A204.1 (cell line): ENCODE data around the gene FKBP15.
"Not testable (repeated sequence)": the region's sequence is repeated elsewhere in the genome, so short reads cannot be mapped to it uniquely, and the experiment has no call there.

Experiments
- FAIRE-seq: peaks from 2 replicates; lab custom pipeline; 2012; peaks lifted over from hg19 to GRCh38; lab: Jason Lieb, UNC

FKBP15 gene, protein sequence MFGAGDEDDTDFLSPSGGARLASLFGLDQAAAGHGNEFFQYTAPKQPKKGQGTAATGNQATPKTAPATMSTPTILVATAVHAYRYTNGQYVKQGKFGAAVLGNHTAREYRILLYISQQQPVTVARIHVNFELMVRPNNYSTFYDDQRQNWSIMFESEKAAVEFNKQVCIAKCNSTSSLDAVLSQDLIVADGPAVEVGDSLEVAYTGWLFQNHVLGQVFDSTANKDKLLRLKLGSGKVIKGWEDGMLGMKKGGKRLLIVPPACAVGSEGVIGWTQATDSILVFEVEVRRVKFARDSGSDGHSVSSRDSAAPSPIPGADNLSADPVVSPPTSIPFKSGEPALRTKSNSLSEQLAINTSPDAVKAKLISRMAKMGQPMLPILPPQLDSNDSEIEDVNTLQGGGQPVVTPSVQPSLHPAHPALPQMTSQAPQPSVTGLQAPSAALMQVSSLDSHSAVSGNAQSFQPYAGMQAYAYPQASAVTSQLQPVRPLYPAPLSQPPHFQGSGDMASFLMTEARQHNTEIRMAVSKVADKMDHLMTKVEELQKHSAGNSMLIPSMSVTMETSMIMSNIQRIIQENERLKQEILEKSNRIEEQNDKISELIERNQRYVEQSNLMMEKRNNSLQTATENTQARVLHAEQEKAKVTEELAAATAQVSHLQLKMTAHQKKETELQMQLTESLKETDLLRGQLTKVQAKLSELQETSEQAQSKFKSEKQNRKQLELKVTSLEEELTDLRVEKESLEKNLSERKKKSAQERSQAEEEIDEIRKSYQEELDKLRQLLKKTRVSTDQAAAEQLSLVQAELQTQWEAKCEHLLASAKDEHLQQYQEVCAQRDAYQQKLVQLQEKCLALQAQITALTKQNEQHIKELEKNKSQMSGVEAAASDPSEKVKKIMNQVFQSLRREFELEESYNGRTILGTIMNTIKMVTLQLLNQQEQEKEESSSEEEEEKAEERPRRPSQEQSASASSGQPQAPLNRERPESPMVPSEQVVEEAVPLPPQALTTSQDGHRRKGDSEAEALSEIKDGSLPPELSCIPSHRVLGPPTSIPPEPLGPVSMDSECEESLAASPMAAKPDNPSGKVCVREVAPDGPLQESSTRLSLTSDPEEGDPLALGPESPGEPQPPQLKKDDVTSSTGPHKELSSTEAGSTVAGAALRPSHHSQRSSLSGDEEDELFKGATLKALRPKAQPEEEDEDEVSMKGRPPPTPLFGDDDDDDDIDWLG

DNA sequence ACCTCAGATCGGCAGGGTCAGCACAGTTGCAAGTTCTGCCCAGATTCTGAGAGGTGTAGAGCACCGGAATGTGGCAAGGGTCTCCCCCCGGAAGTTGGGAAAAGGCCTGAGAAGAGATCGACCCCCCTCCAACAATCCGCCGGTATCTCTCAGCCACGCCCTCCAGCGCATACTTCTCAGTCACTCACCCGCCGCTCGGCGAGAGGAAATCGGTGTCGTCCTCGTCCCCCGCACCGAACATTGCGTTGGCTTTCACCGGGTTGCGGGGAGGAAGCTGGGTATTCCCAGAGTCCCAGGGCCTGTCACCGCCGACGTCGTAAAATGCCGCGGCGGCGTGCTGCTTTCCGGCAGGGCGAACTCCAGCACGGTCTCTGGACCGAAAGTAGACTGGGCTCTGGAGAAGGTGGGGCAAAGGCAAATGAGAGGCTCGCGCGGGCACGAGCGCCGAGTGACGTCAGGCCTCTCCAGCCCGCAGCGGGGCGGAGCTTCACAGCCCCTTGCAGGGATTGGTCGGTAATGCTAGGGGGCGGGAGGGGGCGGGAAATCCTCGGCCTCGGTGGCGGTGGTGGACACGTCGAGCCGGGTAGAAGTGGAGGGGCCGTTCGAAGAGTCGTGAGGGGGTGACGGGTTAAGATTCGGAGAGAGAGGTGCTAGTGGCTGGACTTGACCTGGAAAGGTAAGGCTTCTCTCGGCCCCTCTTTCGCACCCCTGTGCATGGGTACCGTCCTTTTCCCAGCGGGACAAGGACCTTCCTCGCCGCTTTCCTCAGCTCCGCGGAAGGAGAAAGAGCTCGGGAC is at the start of gene FKBP15, which contains the start of gene SLC31A1:
Gene FKBP15 (minus strand): TSS at position 275 of the 797 bp plus-strand sequence. CDS start 34 bp downstream, at position 241.
Gene SLC31A1 (plus strand): TSS at position 542 of the 797 bp plus-strand sequence. CDS start 34,605 bp downstream, outside the sequence.
- peak; percentile 91 for FAIRE-seq

DNA sequence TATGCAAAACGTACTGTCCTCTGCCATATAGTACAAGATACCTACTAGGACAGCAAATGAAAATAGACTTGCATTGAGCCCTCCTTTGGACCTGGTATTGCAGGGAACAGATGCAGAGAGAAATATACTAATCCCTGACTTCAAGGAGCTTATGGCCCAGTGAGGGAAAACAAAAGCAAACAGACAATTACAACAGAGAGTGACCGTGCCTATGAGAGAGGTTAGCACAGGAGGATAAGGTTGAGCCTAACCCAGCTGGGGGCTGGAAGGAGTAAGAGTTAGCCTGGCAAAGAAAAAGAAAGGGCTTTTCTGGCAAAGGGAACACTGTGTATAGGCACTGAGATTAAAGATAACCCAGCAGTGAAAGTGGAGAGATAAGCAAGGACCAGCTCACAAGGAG is 48.8 kb upstream of the FKBP15 start:
- no peak for FAIRE-seq

DNA sequence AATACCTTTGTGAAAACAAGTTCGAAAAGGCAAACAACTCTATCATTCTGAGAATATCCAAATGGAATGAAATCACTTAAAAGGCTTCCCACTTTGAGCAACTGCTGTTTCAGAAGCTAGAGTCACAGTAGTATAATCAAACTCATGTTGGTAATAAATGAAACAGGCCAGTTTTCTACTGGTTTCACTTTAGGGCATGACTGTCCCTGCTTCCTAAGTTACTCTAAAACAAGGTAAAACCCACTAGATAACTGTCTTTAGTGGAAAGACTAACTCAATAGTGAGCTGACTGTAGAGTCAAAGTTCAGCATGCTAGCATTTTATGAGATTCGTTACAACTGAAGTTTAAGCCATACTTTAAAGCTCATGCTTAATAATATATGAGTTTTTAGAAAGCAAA is 48.3 kb upstream of the FKBP15 start:
- FAIRE-seq: no peak

DNA sequence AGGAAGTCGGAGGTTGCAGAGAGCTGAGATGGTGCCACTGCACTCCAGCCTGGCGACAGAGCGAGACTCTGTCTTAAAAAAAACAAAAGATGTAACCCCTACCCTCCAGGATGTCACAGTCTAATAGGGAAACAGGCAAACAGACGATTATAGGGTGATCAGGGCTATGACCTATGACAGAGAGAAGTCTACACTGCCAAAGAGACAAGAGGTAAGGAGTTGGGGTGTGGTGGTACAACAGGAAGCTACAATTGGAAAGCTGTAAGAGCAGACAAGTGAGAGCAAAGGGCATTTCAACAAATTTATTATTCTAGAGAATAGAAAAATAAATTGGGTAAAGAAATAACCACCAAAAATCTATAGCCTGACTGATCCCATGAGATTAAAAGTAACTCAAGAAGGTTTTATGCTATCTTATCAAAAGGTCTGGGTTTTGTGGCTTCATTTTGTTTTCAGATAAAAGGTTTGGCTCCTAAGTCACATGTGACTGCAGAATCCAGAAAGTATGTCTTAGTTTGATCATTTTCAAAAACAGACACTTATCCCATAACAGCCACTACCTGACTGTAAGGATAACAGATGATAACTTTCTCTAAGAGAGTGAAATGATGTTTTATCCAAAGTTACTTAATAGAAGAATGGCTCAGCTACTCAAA is 47.0 kb upstream of the FKBP15 start:
- FAIRE-seq: no peak

DNA sequence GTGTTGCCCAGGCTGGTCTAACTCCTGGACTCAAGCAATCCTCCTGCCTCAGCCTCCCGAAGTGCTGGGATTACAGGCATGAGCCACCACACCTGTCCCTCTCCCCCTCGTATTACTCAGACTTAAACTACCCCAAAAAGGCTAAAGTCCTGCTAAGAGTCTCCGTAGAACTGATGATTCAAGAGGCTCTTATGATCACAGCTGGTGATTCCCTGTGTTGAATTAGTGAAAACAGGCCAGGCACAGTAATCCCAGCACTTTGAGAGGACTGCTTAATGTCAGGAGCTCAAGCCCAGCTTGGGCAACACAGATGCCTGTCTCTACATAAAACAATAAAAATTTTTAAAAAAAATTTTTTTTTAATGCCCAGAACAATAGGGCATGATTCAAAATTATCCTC is 45.1 kb upstream of the FKBP15 start:
- no peak for FAIRE-seq

DNA sequence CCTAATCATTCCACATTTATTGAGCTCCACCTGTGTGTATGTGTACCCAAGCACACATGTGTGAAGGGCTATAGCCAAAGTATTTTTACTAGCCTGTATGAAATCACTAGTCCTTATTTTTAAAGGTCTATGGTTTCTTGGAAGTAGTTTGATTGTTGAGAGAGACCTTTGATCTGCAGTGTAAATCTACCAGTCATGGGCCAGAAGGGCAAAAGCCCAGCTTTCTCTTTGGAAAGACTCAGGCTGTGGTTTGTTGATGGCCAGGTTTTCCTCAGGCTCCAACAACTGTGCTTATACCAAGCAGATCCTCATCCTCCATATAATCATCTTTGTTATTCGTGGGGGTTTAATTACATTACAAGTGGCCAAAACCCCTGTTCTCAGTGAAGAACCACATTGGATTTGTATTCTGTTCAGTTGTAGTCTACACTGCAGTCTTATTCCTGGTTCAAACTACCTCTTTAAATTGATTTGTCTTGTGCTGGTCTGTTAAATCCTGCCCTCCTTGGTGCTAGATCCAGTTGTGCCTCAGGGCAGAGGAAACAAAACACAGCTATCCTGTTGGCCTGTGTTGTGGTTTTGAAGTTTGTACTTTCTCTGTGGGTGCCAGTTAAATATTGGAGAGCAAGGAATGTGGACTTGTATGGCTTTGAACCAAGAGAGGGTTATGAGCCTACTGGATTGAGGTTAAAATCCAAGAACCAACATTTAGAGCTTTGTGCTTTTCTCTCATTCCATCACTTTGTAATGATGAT is 41.0 kb upstream of the FKBP15 start:
- FAIRE-seq: no peak

DNA sequence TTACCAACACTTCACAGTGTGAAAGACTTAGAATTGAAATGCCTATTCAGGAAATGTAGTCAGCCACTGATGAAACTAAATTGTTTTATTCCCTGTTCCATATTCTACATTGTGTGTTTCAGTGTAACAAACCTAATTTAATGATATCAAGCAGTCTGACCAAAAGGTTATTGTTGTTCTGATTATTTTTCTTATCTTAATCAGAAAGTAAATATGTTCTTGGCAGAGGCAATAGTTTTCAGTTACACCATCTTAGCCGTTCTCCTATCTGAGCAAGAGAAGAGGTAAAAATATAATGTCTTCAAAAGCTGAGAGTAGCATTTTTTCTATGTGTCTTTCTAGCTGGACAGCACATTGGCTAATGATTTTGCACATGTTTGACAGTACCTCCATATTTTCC is 37.2 kb upstream of the FKBP15 start:
- FAIRE-seq: no peak

DNA sequence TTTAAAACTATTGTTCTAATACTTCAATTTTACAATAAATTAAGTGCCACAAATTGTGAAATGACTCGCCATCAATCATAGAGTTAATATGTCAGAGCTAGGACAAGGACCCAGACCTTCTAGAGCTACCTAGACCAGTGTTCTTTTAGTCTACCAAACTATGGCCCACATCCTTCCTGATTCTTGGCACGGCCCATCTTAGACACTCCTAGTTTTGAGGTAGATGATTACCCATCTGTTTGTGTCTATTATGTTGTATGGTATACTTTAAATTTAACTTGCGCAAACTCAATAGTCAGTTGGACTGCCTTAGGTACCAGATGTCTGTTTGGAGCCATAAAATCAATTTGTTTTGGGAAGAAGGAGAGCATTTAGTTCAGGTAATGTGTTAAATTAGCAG is 36.8 kb upstream of the FKBP15 start:
- no peak for FAIRE-seq

DNA sequence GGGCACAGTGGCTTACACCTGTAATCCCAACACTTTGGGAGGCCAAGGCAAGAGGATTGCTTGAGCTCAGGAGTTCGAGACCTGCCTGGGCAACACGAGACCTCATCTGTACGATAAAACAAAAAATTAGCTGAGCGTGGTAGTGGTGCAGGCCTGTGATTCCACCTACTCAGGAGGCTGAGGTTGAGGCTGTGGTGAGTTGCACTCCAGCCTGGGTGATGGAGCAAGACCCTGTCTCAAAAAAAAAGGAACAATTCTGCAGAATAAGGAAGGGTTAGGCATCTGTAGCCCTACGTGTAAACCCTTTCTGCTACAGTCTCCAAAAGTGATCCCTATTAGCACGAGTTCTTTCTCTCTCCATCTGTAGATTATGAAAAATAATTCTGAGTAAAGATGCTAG is 34.4 kb upstream of the FKBP15 start:
- FAIRE-seq: no peak

DNA sequence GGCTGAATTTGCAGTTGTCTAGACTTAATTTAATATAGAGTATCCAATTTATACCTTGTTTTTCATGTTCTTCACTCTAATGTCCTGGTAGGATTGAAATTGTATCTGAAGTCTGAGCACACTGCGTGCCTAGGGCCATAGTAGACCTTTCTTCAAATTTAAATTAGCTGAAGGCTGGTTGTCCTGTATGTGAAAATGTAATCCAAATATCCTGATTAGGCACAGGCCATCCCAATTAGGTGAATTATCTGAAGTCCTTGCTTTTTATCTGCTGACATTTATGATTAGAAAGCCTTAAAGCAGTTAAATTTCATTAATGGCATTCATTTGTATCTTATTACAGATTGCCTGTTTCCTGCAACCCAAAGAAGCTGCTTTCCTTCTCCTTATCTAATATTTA is 33.9 kb upstream of the FKBP15 start:
- no peak for FAIRE-seq

DNA sequence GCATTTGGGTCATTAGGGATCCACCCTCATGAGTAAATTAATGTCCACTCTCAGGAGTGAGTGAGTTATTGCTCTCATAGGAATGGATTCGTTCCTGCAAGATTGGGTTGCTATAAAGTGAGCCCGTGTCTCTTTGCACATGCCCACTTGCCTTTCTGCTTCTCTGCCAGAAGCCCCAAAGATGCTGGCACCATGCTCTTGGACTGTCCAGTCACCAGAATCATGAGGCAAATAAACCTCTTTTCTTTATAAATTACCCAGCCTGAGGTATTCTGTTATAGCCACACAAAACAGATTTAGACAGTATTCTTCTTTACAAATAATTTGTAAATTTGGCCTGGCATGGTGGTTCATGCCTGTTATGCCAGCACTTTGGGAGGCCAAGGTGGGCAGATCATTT is 29.7 kb upstream of the FKBP15 start:
- no peak for FAIRE-seq

DNA sequence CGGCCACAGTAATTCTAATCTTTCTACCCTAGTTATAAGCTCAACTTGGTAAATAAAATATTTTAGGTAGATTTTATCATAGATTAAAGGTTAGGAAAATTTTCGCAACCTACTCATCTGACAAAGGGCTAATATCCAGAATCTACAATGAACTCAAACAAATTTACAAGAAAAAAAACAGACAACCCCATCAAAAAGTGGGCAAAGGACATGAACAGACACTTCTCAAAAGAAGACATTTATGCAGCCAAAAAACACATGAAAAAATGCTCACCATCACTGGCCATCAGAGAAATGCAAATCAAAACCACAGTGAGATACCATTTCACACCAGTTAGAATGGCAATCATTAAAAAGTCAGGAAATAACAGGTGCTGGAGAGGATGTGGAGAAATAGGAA is 28.6 kb upstream of the FKBP15 start:
- FAIRE-seq: not testable (repeated sequence)

DNA sequence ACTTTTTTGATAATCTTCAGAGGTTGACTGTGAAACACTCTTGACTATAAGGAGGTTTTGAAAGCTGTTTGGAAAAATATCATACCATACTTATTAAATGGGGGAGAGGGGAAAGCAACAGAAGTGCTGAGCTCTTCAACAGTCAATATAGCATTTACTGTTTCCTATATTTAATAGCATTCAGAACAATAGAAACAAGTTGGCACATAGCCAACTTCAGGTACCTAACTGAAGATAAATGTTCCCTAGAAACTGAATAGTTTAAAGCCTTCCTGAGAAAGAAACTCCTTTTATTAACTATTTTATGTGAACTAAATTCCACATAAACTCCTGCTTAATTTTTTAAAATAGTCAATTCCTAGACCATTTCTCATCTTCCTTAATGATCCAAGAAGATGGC is 26.6 kb upstream of the FKBP15 start:
- FAIRE-seq: no peak

DNA sequence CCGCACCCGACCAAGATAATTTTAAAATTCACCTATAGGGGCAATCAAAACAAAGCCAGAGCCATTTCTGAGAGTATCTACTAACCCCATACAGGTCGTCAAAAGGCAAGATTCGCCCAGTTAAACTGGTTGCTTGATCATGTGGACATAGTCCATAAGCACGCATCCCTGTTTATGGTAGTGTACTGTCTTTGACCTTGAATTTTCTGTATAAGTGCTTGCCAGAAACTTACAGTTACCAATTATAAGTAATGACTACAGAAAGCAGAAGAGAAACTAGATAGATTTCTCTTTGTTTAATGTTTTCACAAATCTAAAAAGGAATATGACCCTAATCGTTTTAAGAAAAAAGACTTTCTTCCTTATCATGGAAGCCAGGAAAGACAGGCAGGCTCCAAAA is 25.9 kb upstream of the FKBP15 start:
- FAIRE-seq: no peak

DNA sequence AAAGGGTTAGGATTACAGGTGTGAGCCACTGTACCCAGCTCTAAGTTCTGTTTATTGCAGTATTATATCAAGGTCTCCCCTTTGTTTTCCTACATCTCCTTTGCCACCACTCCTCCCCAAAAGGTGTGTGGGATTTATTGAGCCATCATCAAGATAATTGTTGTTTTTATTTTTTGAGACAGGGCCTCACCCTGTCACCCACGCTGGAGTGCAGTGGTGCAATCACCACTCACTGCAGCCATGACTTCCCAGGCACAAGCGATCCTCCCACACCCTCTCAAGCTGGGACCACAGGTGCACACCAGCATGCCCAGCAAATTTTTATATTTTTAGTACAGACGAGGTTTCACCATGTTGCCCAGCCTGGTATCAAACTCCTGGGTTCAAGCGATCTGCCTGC is 24.8 kb upstream of the FKBP15 start:
- FAIRE-seq: no peak

DNA sequence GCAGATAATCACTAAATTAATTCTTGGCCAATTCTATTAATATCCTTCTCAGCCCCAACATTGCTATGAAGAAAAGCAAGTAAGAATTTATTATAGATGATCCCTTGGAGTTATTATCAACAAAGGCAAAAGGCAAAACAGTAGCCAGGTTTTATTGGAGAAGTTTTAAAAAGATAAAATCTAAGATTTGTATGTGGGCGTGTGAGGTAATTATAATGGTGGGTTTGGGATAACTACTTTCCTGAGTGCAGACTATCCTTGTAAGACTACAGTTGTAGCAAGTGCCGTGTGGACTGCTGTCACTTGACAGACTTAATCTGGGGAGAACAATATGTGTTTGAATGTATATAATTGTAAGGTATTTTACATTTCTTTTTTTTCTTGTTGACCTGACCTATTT is 23.5 kb upstream of the FKBP15 start:
- no peak for FAIRE-seq

DNA sequence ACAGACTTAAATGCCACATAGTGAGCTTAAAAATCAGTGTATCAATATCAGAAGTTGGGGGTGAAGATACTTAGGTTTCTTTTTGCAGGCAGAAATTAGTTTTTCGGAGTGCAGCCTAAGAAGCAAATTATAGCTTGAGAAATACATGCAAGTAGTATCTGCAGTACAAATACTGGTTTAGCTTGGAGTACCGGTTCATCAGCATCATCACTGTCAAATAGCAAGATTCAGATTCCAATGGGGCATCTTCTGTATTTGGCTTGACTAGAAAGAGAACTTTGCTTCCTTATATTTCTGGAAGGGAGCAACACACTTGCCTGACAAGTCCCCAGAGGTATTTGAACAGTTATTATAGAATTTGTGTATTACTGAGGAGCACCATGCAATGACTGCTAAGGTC is 20.1 kb upstream of the FKBP15 start:
- FAIRE-seq: no peak

DNA sequence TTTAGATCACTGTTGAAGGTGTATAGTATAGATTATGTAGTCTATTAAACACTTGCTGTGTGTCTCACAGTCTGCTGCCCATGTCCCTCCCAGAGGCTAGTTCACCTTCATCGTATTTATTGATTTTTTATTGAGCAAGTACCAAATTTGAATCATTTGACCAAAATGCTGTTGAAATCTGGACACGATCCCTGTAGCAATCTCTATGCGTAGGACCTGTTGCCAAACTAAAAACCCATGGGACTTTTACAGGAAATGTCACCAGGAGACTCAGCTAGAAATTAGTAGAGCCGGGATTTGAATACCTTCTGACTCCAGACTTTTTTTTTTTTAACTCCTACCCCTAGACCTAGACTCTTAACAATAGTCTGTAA is 17.8 kb upstream of the FKBP15 start:
- FAIRE-seq: no peak

DNA sequence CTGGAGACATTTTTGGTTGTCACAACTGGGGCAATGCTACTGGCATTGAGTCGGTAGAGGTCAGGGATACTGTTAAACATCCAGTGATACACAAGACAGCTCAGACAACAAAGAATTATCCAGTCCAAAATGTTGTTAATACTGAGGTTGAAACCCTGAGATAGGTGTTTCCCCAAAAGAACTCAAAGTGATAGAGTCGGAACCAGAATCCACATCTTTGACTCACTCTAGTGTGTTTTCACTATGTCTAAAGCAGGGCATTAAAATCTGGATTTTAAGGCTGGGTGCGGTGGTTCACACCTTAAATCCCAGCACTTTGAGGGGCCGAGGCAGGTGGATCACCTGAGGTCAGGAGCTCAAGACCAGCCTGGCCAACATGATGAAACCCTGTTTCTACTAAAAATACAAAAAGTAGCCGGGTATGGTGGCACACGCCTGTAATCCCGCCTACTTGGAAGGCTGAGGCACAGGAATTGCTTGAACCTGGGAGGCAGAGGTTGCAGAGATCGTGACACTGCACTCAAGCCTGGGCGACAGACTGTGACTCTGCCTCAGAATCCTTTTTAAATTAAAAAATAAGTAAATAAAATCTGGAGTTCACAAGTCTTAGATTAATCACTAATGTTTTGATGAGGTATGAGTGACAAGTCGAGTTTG is 17.3 kb upstream of the FKBP15 start:
- no peak for FAIRE-seq

DNA sequence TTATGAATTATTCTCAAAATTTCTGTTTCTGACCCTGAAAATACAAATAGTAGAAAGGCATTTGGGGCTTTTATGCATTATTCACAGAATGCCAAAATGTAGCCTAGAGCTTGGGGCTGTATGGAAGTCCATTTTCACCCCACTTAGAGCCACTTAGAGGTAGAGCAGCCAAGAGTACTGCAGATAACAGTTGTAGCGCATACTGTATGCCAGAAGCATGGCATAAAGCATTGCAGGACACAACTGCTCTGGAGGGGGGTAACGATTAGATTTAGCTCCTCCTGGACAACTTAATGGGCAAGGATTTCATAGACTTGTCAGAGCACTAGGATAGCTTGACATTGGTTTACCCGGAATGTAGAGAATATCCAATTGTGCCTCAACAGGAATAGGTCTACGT is 15.9 kb upstream of the FKBP15 start:
- no peak for FAIRE-seq
